ENCODE results near the gene LRRK2.

The LRRK2 gene

GRCh38 chr12:40253936-40254335 lies 29.1 kb downstream of the LRRK2 start:
- no peak overlapping the region for H3K4me3 Mint-ChIP-seq

GRCh38 chr12:40254455-40255085 lies 29.8 kb downstream of the LRRK2 start:
- H3K9me3 Mint-ChIP-seq, result peaks cover 4% of the 10 kb centered on the region
- H3K27me3 Mint-ChIP-seq, result no peaks in the 10 kb centered on the region
- no peak overlapping the region for H3K4me3 Mint-ChIP-seq
- H3K27ac Mint-ChIP-seq, result no peak overlapping the region
- peaks cover 8% of the 10 kb centered on the region for H3K4me1 Mint-ChIP-seq
- ATAC-seq, result no peak
- H3K36me3 Mint-ChIP-seq, result peaks cover 52% of the 10 kb centered on the region

More at GRCh38 chr12:40253936-40254335, 29.1 kb downstream of the LRRK2 start:
- Mint-ChIP-seq H3K36me3 (peaks cover 50% of the 10 kb centered on the region), H3K4me1 (peaks cover 13% of the 10 kb centered on the region), H3K27ac (no peak overlapping the region), H3K9me3 (peaks cover 4% of the 10 kb centered on the region), H3K27me3 (no peaks in the 10 kb centered on the region)
- ATAC-seq, result no peak

- no peak overlapping the region for H3K4me3 Mint-ChIP-seq
- H3K36me3 Mint-ChIP-seq, result peaks cover 61% of the 10 kb centered on the region
- H3K27ac Mint-ChIP-seq, result no peak overlapping the region
- peaks cover 29% of the 10 kb centered on the region for H3K4me1 Mint-ChIP-seq
- H3K27me3 Mint-ChIP-seq, result no peaks in the 10 kb centered on the region
- peaks cover 3% of the 10 kb centered on the region for H3K9me3 Mint-ChIP-seq
- ATAC-seq, result no peak
Measured at GRCh38 chr12:40258371-40258770, 33.6 kb downstream of the LRRK2 start.

GRCh38 chr12:40261937-40262336 lies 37.1 kb downstream of the LRRK2 start:
- ATAC-seq, result peak; percentile 83
- peaks cover 3% of the 10 kb centered on the region for H3K9me3 Mint-ChIP-seq
- H3K4me3 Mint-ChIP-seq, result no peak overlapping the region
- H3K36me3 Mint-ChIP-seq, result peaks cover 64% of the 10 kb centered on the region
- H3K27me3 Mint-ChIP-seq, result no peaks in the 10 kb centered on the region
- H3K27ac Mint-ChIP-seq, result peak overlapping the region; percentile 79
- H3K4me1 Mint-ChIP-seq, result peaks cover 29% of the 10 kb centered on the region

GRCh38 chr12:40262657-40263056 lies 37.9 kb downstream of the LRRK2 start:
- ATAC-seq, result peak; percentile 90
- H3K27ac Mint-ChIP-seq, result peak overlapping the region; percentile 79
- H3K4me1 Mint-ChIP-seq, result peaks cover 29% of the 10 kb centered on the region
- peak overlapping the region; percentile 25 for H3K4me3 Mint-ChIP-seq
- peaks cover 63% of the 10 kb centered on the region for H3K36me3 Mint-ChIP-seq
- H3K9me3 Mint-ChIP-seq, result peaks cover 3% of the 10 kb centered on the region
- H3K27me3 Mint-ChIP-seq, result no peaks in the 10 kb centered on the region

GRCh38 chr12:40263616-40264409 lies 39.0 kb downstream of the LRRK2 start:
- H3K36me3 Mint-ChIP-seq, result peaks cover 55% of the 10 kb centered on the region
- H3K27me3 Mint-ChIP-seq, result no peaks in the 10 kb centered on the region
- H3K4me1 Mint-ChIP-seq, result peaks cover 29% of the 10 kb centered on the region
- peak; percentile 74 for ATAC-seq
- H3K9me3 Mint-ChIP-seq, result peaks cover 3% of the 10 kb centered on the region
- peak overlapping the region; percentile 69 for H3K27ac Mint-ChIP-seq
- no peak overlapping the region for H3K4me3 Mint-ChIP-seq

GRCh38 chr12:40271981-40272664 lies 47.3 kb downstream of the LRRK2 start:
- no peaks in the 10 kb centered on the region for H3K9me3 Mint-ChIP-seq
- peaks cover 6% of the 10 kb centered on the region for H3K4me1 Mint-ChIP-seq
- H3K4me3 Mint-ChIP-seq, result no peak overlapping the region
- H3K27me3 Mint-ChIP-seq, result no peaks in the 10 kb centered on the region
- peaks cover 22% of the 10 kb centered on the region for H3K36me3 Mint-ChIP-seq
- ATAC-seq, result no peak
- peak overlapping the region; percentile 1 for H3K27ac Mint-ChIP-seq

- Mint-ChIP-seq H3K36me3 (peaks cover 58% of the 10 kb centered on the region), H3K9me3 (no peaks in the 10 kb centered on the region), H3K27ac (no peak overlapping the region), H3K27me3 (no peaks in the 10 kb centered on the region), H3K4me1 (peaks cover 5% of the 10 kb centered on the region), H3K4me3 (no peak overlapping the region)
- ATAC-seq, result no peak
Measured at GRCh38 chr12:40281791-40282364, 57.1 kb downstream of the LRRK2 start.

GRCh38 chr12:40286583-40286982 lies 61.8 kb downstream of the LRRK2 start:
- H3K36me3 Mint-ChIP-seq, result peaks cover 56% of the 10 kb centered on the region
- no peaks in the 10 kb centered on the region for H3K9me3 Mint-ChIP-seq
- H3K27ac Mint-ChIP-seq, result no peak overlapping the region
- no peaks in the 10 kb centered on the region for H3K27me3 Mint-ChIP-seq
- H3K4me1 Mint-ChIP-seq, result peaks cover 5% of the 10 kb centered on the region
- no peak overlapping the region for H3K4me3 Mint-ChIP-seq
- ATAC-seq, result no peak

GRCh38 chr12:40287369-40287975 lies 62.7 kb downstream of the LRRK2 start:
- Mint-ChIP-seq H3K4me3 (no peak overlapping the region), H3K4me1 (peaks cover under 1% of the 10 kb centered on the region), H3K27me3 (no peaks in the 10 kb centered on the region), H3K27ac (no peak overlapping the region), H3K36me3 (peaks cover 49% of the 10 kb centered on the region), H3K9me3 (no peaks in the 10 kb centered on the region)
- ATAC-seq, result no peak

GRCh38 chr12:40292788-40293429 lies 68.1 kb downstream of the LRRK2 start:
- Mint-ChIP-seq H3K36me3 (peaks cover 46% of the 10 kb centered on the region), H3K4me1 (peaks cover 5% of the 10 kb centered on the region), H3K27me3 (no peaks in the 10 kb centered on the region), H3K4me3 (no peak overlapping the region), H3K9me3 (no peaks in the 10 kb centered on the region), H3K27ac (no peak overlapping the region)
- ATAC-seq, result no peak

GRCh38 chr12:40298341-40298740 lies 73.5 kb downstream of the LRRK2 start:
- H3K27me3 Mint-ChIP-seq, result no peaks in the 10 kb centered on the region
- no peak overlapping the region for H3K27ac Mint-ChIP-seq
- no peak for ATAC-seq

GRCh38 chr12:40300490-40300889 lies 75.7 kb downstream of the LRRK2 start:
- Mint-ChIP-seq H3K4me1 (peaks cover 5% of the 10 kb centered on the region), H3K27ac (no peak overlapping the region)

More at GRCh38 chr12:40298341-40298740, 73.5 kb downstream of the LRRK2 start:
- no peaks in the 10 kb centered on the region for H3K9me3 Mint-ChIP-seq
- no peak overlapping the region for H3K4me3 Mint-ChIP-seq
- H3K36me3 Mint-ChIP-seq, result peaks cover 30% of the 10 kb centered on the region
- peaks cover 5% of the 10 kb centered on the region for H3K4me1 Mint-ChIP-seq

GRCh38 chr12:40309001-40309400 lies 84.2 kb downstream of the LRRK2 start:
- Mint-ChIP-seq H3K36me3 (peaks cover 34% of the 10 kb centered on the region), H3K4me1 (peaks cover 15% of the 10 kb centered on the region), H3K9me3 (no peaks in the 10 kb centered on the region), H3K4me3 (no peak overlapping the region), H3K27ac (peak overlapping the region; percentile 48), H3K27me3 (no peaks in the 10 kb centered on the region)
- ATAC-seq, result no peak

More at GRCh38 chr12:40300490-40300889, 75.7 kb downstream of the LRRK2 start:
- no peaks in the 10 kb centered on the region for H3K27me3 Mint-ChIP-seq
- no peaks in the 10 kb centered on the region for H3K9me3 Mint-ChIP-seq
- no peak overlapping the region for H3K4me3 Mint-ChIP-seq
- ATAC-seq, result no peak
- H3K36me3 Mint-ChIP-seq, result peaks cover 37% of the 10 kb centered on the region
